Endothelial cell of umbilical vein (primary cell): Measurements from ENCODE around the gene ABLIM2. TPM values are rescaled to one million over a fixed set of nuclear protein-coding genes. Genes with fewer than 3 reads are reported as not detected.
"Not testable (repeated sequence)": the region's sequence is repeated elsewhere in the genome, so short reads cannot be mapped to it uniquely, and the experiment has no call there.

ENCODE experiments used
- BruUV-seq: library from RNA; stranded (reverse); fragments of 400-500 nt; replicated peaks from 2 replicates; lab custom pipeline; 2021; lab: Mats Ljungman, UMichigan
- CTCF ChIA-PET: fragments of 300-600, 350-600 bp; sonication (Branson Sonifier 250); formaldehyde crosslinking; loops from one replicate; lab custom pipeline; 2021; ENCODE audit warnings: antibody characterized with exemption, inconsistent platforms; lab: Charles Lee
- POLR2A ChIA-PET: fragments of 300-600, 350-600 bp; sonication (Branson Sonifier 250); formaldehyde crosslinking; loops from one replicate; lab custom pipeline; 2021; ENCODE audit warnings: antibody characterized with exemption, inconsistent platforms; lab: Charles Lee
- DNase-seq: peaks from one replicate; pipeline ENCODE4 v3.0.0-alpha.2; 2011; ENCODE audit warnings: low read depth, low spot score
- FAIRE-seq: peaks from 2 replicates; lab custom pipeline; 2011; peaks lifted over from hg19 to GRCh38; lab: Jason Lieb, UNC
- H2AFZ ChIP-seq: 2 replicates; pipeline ENCODE4 v1.6.0; 2012; ENCODE audit warnings: low read depth, low read length, control low read depth, inconsistent platforms
- H3K27ac ChIP-seq: 2 replicates; pipeline ENCODE4 v1.5.1; 2011; ENCODE audit warnings: low read depth, mild to moderate bottlenecking, control low read depth, low read length, moderate library complexity; ENCODE audit not compliant: insufficient read depth
- H3K27me3 ChIP-seq, 2 experiments: 2 replicates each; pipeline versions ENCODE4 v1.6.0 to v1.6.1; 2011; ENCODE audit warnings: low read length in 2 of 2, mixed read lengths in 1 of 2; ENCODE audit not compliant: control insufficient read depth in 2 of 2, insufficient read depth in 2 of 2
- H3K36me3 ChIP-seq, 2 experiments: 2 replicates in 1 of 2; 3 replicates in 1 of 2; pipeline ENCODE4 v1.5.1; 2011; ENCODE audit warnings: low read length in 2 of 2, mild to moderate bottlenecking in 1 of 2, moderate library complexity in 1 of 2; ENCODE audit not compliant: control insufficient read depth in 2 of 2, insufficient read depth in 2 of 2; ENCODE audit errors: extremely low read depth in 1 of 2
- H3K4me1 ChIP-seq: 3 replicates; pipeline ENCODE4 v1.5.1; 2011; ENCODE audit warnings: mild to moderate bottlenecking, low read length; ENCODE audit not compliant: control insufficient read depth, insufficient read depth; ENCODE audit errors: extremely low read depth
- H3K4me2 ChIP-seq: 2 replicates; pipeline ENCODE4 v1.6.1; 2011; ENCODE audit warnings: low read length, control low read depth, mixed read lengths; ENCODE audit not compliant: insufficient read depth
- H3K4me3 ChIP-seq, 3 experiments: fragments of 200-600 bp in 1 of 3; sonication (generic), shearing (Covaris generic) in 1 of 3; replicated peaks in 1 of 3; 2 replicates each; pipeline ENCODE4 v1.5.1; 2011 to 2016; ENCODE audit warnings: control low read depth in 3 of 3, low read length in 3 of 3, mild to moderate bottlenecking in 2 of 3, inconsistent platforms in 1 of 3, low read depth in 1 of 3, moderate library complexity in 1 of 3; ENCODE audit not compliant: insufficient read depth in 1 of 3
- H3K79me2 ChIP-seq: 2 replicates; pipeline ENCODE4 v1.6.0; 2012; ENCODE audit warnings: low read length, inconsistent platforms; ENCODE audit not compliant: control insufficient read depth, insufficient read depth
- H3K9ac ChIP-seq: replicated peaks from 2 replicates; pipeline ENCODE3; 2011; ENCODE audit warnings: low read length, control low read depth; ENCODE audit not compliant: insufficient read depth; ENCODE audit errors: extremely low read depth
- H3K9me1 ChIP-seq: replicated peaks from 3 replicates; pipeline ENCODE4 v1.6.0; 2011; ENCODE audit warnings: mild to moderate bottlenecking, low read length; ENCODE audit not compliant: control insufficient read depth, insufficient read depth; ENCODE audit errors: extremely low read depth
- H3K9me3 ChIP-seq: replicated peaks from 2 replicates; pipeline ENCODE4 v1.5.1; 2012; ENCODE audit warnings: low read length, inconsistent platforms; ENCODE audit not compliant: control insufficient read depth, insufficient read depth
- H4K20me1 ChIP-seq: replicated peaks from 2 replicates; pipeline ENCODE3; 2011; ENCODE audit warnings: mild to moderate bottlenecking, low read length; ENCODE audit not compliant: control insufficient read depth, insufficient read depth; ENCODE audit errors: extremely low read depth
- CTCF ChIP-seq, 2 donors: IDR thresholded peaks; 1 replicate in 1 of 2; 2 replicates in 1 of 2; pipeline ENCODE4 v1.5.1; 2011; ENCODE audit warnings: low read length in 2 of 2, mild to moderate bottlenecking in 2 of 2, moderate library complexity in 2 of 2, control low read depth in 1 of 2, inconsistent platforms in 1 of 2, low read depth in 1 of 2; ENCODE audit not compliant: insufficient read depth in 1 of 2; ENCODE audit errors: extremely low read depth in 1 of 2
- EZH2 ChIP-seq: IDR thresholded peaks from 2 replicates; pipeline ENCODE4 v1.6.1; 2012; ENCODE audit warnings: borderline replicate concordance, low read depth, mild to moderate bottlenecking, moderate library complexity, low read length, inconsistent platforms; ENCODE audit not compliant: severe bottlenecking
- FOS ChIP-seq: IDR thresholded peaks from 2 replicates; pipeline ENCODE4 v1.6.1; 2011; ENCODE audit warnings: mild to moderate bottlenecking, low read length, moderate library complexity, borderline replicate concordance; ENCODE audit not compliant: insufficient read depth
- GATA2 ChIP-seq: IDR thresholded peaks from 2 replicates; pipeline ENCODE4 v1.7.0; 2011; ENCODE audit warnings: low read depth, mild to moderate bottlenecking, moderate library complexity, mixed read lengths, low read length; ENCODE audit not compliant: insufficient read length, insufficient read depth
- JUN ChIP-seq: IDR thresholded peaks from 2 replicates; pipeline ENCODE4 v1.6.1; 2011; ENCODE audit warnings: borderline replicate concordance, low read depth; ENCODE audit not compliant: insufficient read length, insufficient read depth
- MAX ChIP-seq: IDR thresholded peaks from 2 replicates; pipeline ENCODE4 v1.6.1; 2011; ENCODE audit not compliant: insufficient read depth, insufficient read length
- MYC ChIP-seq: IDR thresholded peaks from one replicate; pipeline ENCODE4 v1.6.1; 2011; ENCODE audit warnings: mild to moderate bottlenecking, low read depth, low read length
- POLR2A ChIP-seq: IDR thresholded peaks from 2 replicates; pipeline ENCODE4 v1.6.1; 2012; ENCODE audit warnings: low read depth, mild to moderate bottlenecking, control low read depth, low read length
- POLR2AphosphoS5 ChIP-seq: IDR thresholded peaks from 2 replicates; pipeline ENCODE4 v1.6.1; 2012; ENCODE audit warnings: low read depth, mild to moderate bottlenecking, control low read depth, low read length, moderate library complexity; ENCODE audit not compliant: insufficient read depth
- dilution Hi-C: fragments of 300-500 bp; cut with MboI; formaldehyde crosslinking; loops from one replicate; pipeline ENCODE4 v1.15.0; 2019; ENCODE audit warnings: low sequenced_read_pairs; ENCODE audit not compliant: extremely low pct_ligation_motif_present
- intact Hi-C: fragments of 100-400 bp; cut with micrococcal nuclease; formaldehyde crosslinking; loops from one replicate; pipeline ENCODE4 v1.10.0; 2022
- polyA plus RNA-seq, 4 experiments: library from polyadenylated mRNA; depleted of rRNA in 3 of 4; stranded (reverse) in 3 of 4; unstranded in 1 of 4; fragments of >200 nt; gene quantifications; 2 replicates each; pipeline versions ENCODE4 v1.2.1 to v1.2.3, GENCODE V29; 2011 to 2012; ENCODE audit warnings: missing spikeins in 1 of 4
- total RNA-seq: library from RNA; stranded (reverse); gene quantifications from 2 replicates; pipeline ENCODE4 v1.2.3, GENCODE V29; 2021

The ABLIM2 gene
- total and polyA plus RNA-seq, 2 donors (not counting 3 experiments of a cell fraction or from before 2014, with no cell fraction given) = 0.28 to 0.66 TPM

GRCh38 chr4:7944599-7945220, 213.9 kb downstream of the ABLIM2 start:
- intact Hi-C loops (no loop called here), dilution Hi-C loops (no loop called here)
- POLR2A ChIA-PET = no interaction called here
- Histone ChIP-seq H3K27ac (no peak overlapping the region), H3K36me3 (no peaks in the 10 kb centered on the region), H3K9me1 (no peaks in the 10 kb centered on the region), H3K4me1 (peaks cover 4% of the 10 kb centered on the region), H3K9ac (no peak overlapping the region), H3K27me3 (no peaks in the 10 kb centered on the region), H3K4me2 (no peak overlapping the region), H4K20me1 (no peaks in the 10 kb centered on the region), H3K4me3 (no peak overlapping the region), H3K9me3 (no peaks in the 10 kb centered on the region), H3K79me2 (no peaks in the 10 kb centered on the region), H2AFZ (no peak overlapping the region)
- CTCF ChIA-PET = interaction anchor here (1.3 kb wide), 1 partner anchor 12 kb away, joined by 4 read pairs; no protein-coding TSS in a partner anchor
- no peak for FAIRE-seq
- TF ChIP-seq MYC (no peak), JUN (no peak), GATA2 (no peak), POLR2AphosphoS5 (no peak), FOS (no peak), MAX (no peak), CTCF (IDR thresholded peaks at IDR 0.05; ENCODE audit: extremely low read depth in 1 of 2, insufficient read depth in 1 of 2, low read depth in 1 of 2, low read length in 2 of 2) (no peak), EZH2 (no peak), POLR2A (no peak)
- BruUV-seq = no TSS peak
- no peak for DNase-seq

- H3K4me3 ChIP-seq, H3K79me2 ChIP-seq, H3K27me3 ChIP-seq, H3K4me1 ChIP-seq, dilution Hi-C loops, FAIRE-seq, H3K36me3 ChIP-seq, H3K9ac ChIP-seq, H3K9me1 ChIP-seq, H4K20me1 ChIP-seq, BruUV-seq, POLR2A ChIA-PET, CTCF ChIA-PET, H3K27ac ChIP-seq, DNase-seq, H2AFZ ChIP-seq, intact Hi-C loops, H3K9me3 ChIP-seq, H3K4me2 ChIP-seq: not testable (repeated sequence)
Observed at GRCh38 chr4:7943688-7944087, 214.9 kb downstream of the ABLIM2 start.
